HCT116 (cell line): ENCODE data around the gene CNTNAP2. TPM values are rescaled to one million over a fixed set of nuclear protein-coding genes. Genes with fewer than 3 reads are reported as not detected.

Experiments used
- ATAC-seq: fragments of 200-7000 bp; cut with Tn5 transposase; 2 replicates; pipeline ENCODE4 v1.9.1; 2020; ENCODE audit warnings: mild to moderate bottlenecking, moderate library complexity
- BruUV-seq: library from RNA; stranded (reverse); fragments of 400-500 nt; replicated peaks from 2 replicates; lab custom pipeline; 2021; lab: Mats Ljungman, UMichigan
- CTCF ChIA-PET: fragments of 300-600 bp; sonication (Branson Sonifier 250); formaldehyde crosslinking; loops from one replicate; lab custom pipeline; 2021; ENCODE audit warnings: antibody characterized with exemption; lab: Charles Lee
- POLR2A ChIA-PET: fragments of 300-600, 350-600 bp; sonication (Branson Sonifier 250); formaldehyde crosslinking; loops from one replicate; lab custom pipeline; 2021; ENCODE audit warnings: antibody characterized with exemption; lab: Charles Lee
- RAD21 ChIA-PET, 2 experiments: fragments of 300-600 bp; sonication (Branson Sonifier 250); formaldehyde crosslinking; loops; one replicate each; lab custom pipeline; 2023; ENCODE audit warnings: low total read pairs in 2 of 2; ENCODE audit not compliant: uncharacterized antibody in 2 of 2, unreplicated experiment in 2 of 2, low non-redundant PET in 1 of 2; lab: Charles Lee
- DNase-seq: peaks from one replicate; pipeline ENCODE4 v3.0.0-alpha.2; 2010; ENCODE audit warnings: low read depth, low spot score
- H2AFZ ChIP-seq: fragments of 200-600 bp; shearing (Covaris generic), sonication (generic); 2 replicates; pipeline ENCODE4 v1.6.1; 2017; ENCODE audit warnings: low read depth, mixed run types, mixed read lengths, antibody characterized with exemption, low read length; ENCODE audit not compliant: poor library complexity, severe bottlenecking
- H3K27ac ChIP-seq: 2 replicates; pipeline ENCODE4 v1.5.1; 2012; ENCODE audit warnings: low read depth, low read length
- H3K27me3 ChIP-seq: fragments of 200-600 bp; sonication (generic); 2 replicates; pipeline ENCODE4 v1.6.1; 2016; ENCODE audit warnings: mixed run types, low read length, mixed read lengths; ENCODE audit not compliant: insufficient read depth
- H3K36me3 ChIP-seq, 2 experiments: fragments of 200-500 bp in 1 of 2; fragments of 200-600 bp in 1 of 2; sonication (Bioruptor generic) in 1 of 2; sonication (generic) in 1 of 2; 2 replicates each; pipeline versions ENCODE4 v1.5.1 to v1.6.1; 2014 to 2016; ENCODE audit warnings: low read length in 2 of 2, inconsistent platforms in 1 of 2, mixed read lengths in 1 of 2, mixed run types in 1 of 2; ENCODE audit not compliant: insufficient read depth in 2 of 2, control insufficient read depth in 1 of 2
- H3K4me1 ChIP-seq, 2 experiments: fragments of 200-600 bp in 1 of 2; sonication (generic) in 1 of 2; 2 replicates each; pipeline versions ENCODE4 v1.5.1 to v1.6.1; 2012 to 2017; ENCODE audit warnings: low read length in 2 of 2, inconsistent platforms in 1 of 2, mild to moderate bottlenecking in 1 of 2, mixed read lengths in 1 of 2, mixed run types in 1 of 2, moderate library complexity in 1 of 2; ENCODE audit not compliant: insufficient read depth in 2 of 2, control insufficient read depth in 1 of 2
- H3K4me2 ChIP-seq: fragments of 200-600 bp; sonication (generic); 2 replicates; pipeline ENCODE4 v1.6.1; 2017; ENCODE audit warnings: mixed run types, low read length, mixed read lengths
- H3K4me3 ChIP-seq, 2 experiments: fragments of 200-600 bp in 1 of 2; sonication (generic) in 1 of 2; replicated peaks in 1 of 2; 2 replicates each; pipeline ENCODE4 v1.5.1; 2011 to 2016; ENCODE audit warnings: low read length in 2 of 2, control low read depth in 1 of 2, low read depth in 1 of 2, mild to moderate bottlenecking in 1 of 2, mixed read lengths in 1 of 2, mixed run types in 1 of 2
- H3K79me2 ChIP-seq: fragments of 200-600 bp; sonication (generic); 2 replicates; pipeline ENCODE4 v1.6.1; 2017; ENCODE audit warnings: mild to moderate bottlenecking, mixed run types, low read length, moderate library complexity, mixed read lengths; ENCODE audit not compliant: insufficient read depth
- H3K9ac ChIP-seq: fragments of 200-600 bp; sonication (generic); 2 replicates; pipeline ENCODE4 v1.6.1; 2016; ENCODE audit warnings: low read length, mixed read lengths
- H3K9me2 ChIP-seq: fragments of 200-600 bp; sonication (generic), shearing (Covaris generic); 2 replicates; pipeline ENCODE4 v1.6.1; 2017; ENCODE audit warnings: mixed run types, mild to moderate bottlenecking, moderate library complexity; ENCODE audit not compliant: insufficient read depth
- H3K9me3 ChIP-seq, 2 experiments: fragments of 200-500 bp in 1 of 2; fragments of 200-600 bp in 1 of 2; sonication (Bioruptor generic) in 1 of 2; sonication (generic) in 1 of 2; 2 replicates each; pipeline ENCODE4 v1.6.1; 2014 to 2017; ENCODE audit warnings: low read length in 2 of 2, mixed read lengths in 2 of 2, inconsistent platforms in 1 of 2, low read depth in 1 of 2, mild to moderate bottlenecking in 1 of 2, mixed run types in 1 of 2, moderate library complexity in 1 of 2; ENCODE audit not compliant: control insufficient read depth in 1 of 2, insufficient read depth in 1 of 2
- H4K20me1 ChIP-seq: fragments of 200-600 bp; sonication (generic), shearing (Covaris generic); 2 replicates; pipeline ENCODE4 v1.6.1; 2017; ENCODE audit warnings: mixed run types, mild to moderate bottlenecking, moderate library complexity; ENCODE audit not compliant: insufficient read depth
- EGR1 ChIP-seq: IDR thresholded peaks from 2 replicates; pipeline ENCODE4 v1.6.1; 2012; ENCODE audit warnings: low read depth
- EZH2phosphoT487 ChIP-seq: fragments of 200-600 bp; IDR thresholded peaks from 2 replicates; pipeline ENCODE4 v1.6.1; 2018; ENCODE audit warnings: antibody characterized with exemption, borderline replicate concordance
- JUND ChIP-seq: IDR thresholded peaks from 2 replicates; pipeline ENCODE4 v1.6.1; 2012
- SP1 ChIP-seq: IDR thresholded peaks from 2 replicates; pipeline ENCODE4 v1.6.1; 2012; ENCODE audit warnings: low read depth
- SRF ChIP-seq: IDR thresholded peaks from 2 replicates; pipeline ENCODE4 v1.6.1; 2012; ENCODE audit warnings: low read depth
- ZNF274 ChIP-seq: fragments of 200-500 bp; sonication (Bioruptor generic); IDR thresholded peaks from 2 replicates; pipeline ENCODE4 v1.6.1; 2014; ENCODE audit warnings: mild to moderate bottlenecking, low read depth, low read length, inconsistent platforms
- intact Hi-C: fragments of 100-400 bp; cut with micrococcal nuclease; formaldehyde crosslinking; loops from 2 replicates; pipeline ENCODE4 v1.10.0; 2022
- total RNA-seq: library from RNA; stranded (reverse); gene quantifications from one replicate; pipeline ENCODE4 v1.2.1, GENCODE V29; 2021; ENCODE audit not compliant: unreplicated experiment
- TF ChIP-seq, protein P1 (sequence below): IDR thresholded peaks from 2 replicates; pipeline ENCODE4 v1.6.1; 2012
- TF ChIP-seq, protein P2 (sequence below): IDR thresholded peaks from 2 replicates; pipeline ENCODE4 v1.6.1; 2012

CNTNAP2 gene
- total RNA-seq, 1 experiment from 2014 or later: 0.37 TPM

DNA sequence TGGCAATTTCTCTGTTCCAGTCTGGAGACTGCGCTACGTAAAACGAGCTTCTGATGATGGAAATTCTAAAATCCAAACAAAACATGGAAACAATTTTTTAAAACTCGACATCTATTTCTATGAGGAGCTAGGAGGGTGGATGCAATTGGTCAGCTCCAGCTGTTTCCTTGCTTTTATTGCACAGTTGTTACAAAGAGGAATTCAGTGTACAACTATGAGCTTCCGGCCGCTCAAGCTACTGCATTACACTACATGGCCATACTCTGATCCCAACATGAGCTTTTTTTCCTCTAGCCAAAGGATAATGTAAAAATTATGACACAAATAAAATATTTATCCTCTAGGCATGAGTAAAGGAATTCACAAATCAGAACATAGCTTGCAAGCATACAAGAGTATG, 2070.9 kb downstream of the CNTNAP2 start:
- H3K36me3 ChIP-seq: no peaks in the 10 kb centered on the region
- no peak overlapping the region for H2AFZ ChIP-seq
- no peak overlapping the region for H3K9ac ChIP-seq
- TF ChIP-seq EGR1: no peak
- TF ChIP-seq SRF: no peak
- TF ChIP-seq EZH2phosphoT487: no peak
- TF ChIP-seq, protein P1, sequence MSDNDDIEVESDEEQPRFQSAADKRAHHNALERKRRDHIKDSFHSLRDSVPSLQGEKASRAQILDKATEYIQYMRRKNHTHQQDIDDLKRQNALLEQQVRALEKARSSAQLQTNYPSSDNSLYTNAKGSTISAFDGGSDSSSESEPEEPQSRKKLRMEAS: no peak
- no peak for TF ChIP-seq ZNF274
- TF ChIP-seq, protein P2, sequence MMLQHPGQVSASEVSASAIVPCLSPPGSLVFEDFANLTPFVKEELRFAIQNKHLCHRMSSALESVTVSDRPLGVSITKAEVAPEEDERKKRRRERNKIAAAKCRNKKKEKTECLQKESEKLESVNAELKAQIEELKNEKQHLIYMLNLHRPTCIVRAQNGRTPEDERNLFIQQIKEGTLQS: no peak
- TF ChIP-seq JUND: no peak
- no peak for TF ChIP-seq SP1
- TF ChIP-seq, all 23 proteins: peak for 0
- ATAC-seq (no peak), DNase-seq (no peak)
- H3K9me3 ChIP-seq: no peaks in the 10 kb centered on the region
- H3K4me1 ChIP-seq: no peaks in the 10 kb centered on the region
- ChIA-PET POLR2A (interaction anchor here (0.8 kb wide), 1 partner anchor 292 kb away, joined by 3 read pairs; no protein-coding TSS in a partner anchor), RAD21 (no interaction called here), CTCF (no interaction called here)
- H3K4me3 ChIP-seq: no peak overlapping the region
- no peak overlapping the region for H3K4me2 ChIP-seq
- intact Hi-C loops: no loop called here
- H3K27me3 ChIP-seq: no peaks in the 10 kb centered on the region
- no peaks in the 10 kb centered on the region for H4K20me1 ChIP-seq
- H3K9me2 ChIP-seq: no peaks in the 10 kb centered on the region
- H3K79me2 ChIP-seq: no peaks in the 10 kb centered on the region
- H3K27ac ChIP-seq: no peak overlapping the region
- BruUV-seq: no TSS peak

DNA sequence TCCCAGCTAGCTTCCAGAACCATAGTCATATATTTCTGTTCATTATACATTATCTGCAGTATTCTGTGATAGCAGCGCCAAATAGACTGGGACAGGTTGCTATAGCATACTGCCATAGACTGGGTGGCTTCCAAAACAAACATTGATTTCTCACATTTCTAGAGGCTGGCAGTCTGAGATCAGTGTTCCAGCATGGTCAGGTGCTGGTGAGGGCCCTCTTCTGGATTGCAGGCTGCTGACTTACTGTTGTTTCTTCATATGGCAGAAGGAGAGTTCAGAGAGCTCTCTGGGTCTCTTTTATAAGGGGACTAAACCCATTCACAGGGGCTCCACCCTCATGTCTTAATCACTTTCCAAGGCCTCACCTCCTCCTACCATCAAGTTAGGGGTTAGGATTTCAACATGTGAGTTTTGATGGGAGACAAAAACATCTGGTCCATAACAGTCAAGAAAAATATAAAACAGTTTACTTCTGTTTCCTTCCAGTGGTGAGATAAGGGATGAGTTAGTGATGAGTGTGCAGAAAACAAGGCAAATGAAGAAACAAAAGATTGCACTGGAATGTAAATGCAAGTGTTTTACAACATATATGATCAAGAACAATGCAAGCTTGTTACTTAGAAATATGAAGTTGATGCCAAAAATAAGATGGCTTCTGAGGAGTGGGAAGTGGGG, 2074.9 kb downstream of the CNTNAP2 start:
- DNase-seq: no peak
- H3K27ac ChIP-seq: no peak overlapping the region
- no peak overlapping the region for H3K4me2 ChIP-seq
- H3K79me2 ChIP-seq: no peaks in the 10 kb centered on the region
- no peak for ATAC-seq
- H3K4me3 ChIP-seq: no peak overlapping the region
- H3K9me3 ChIP-seq: no peaks in the 10 kb centered on the region
- TF ChIP-seq, protein P2: no peak
- TF ChIP-seq, protein P1: no peak
- no TSS peak for BruUV-seq
- intact Hi-C loops: no loop called here
- no peak overlapping the region for H3K9ac ChIP-seq
- ChIA-PET RAD21 (no interaction called here), CTCF (no interaction called here), POLR2A (no interaction called here)
- no peaks in the 10 kb centered on the region for H3K9me2 ChIP-seq
- H4K20me1 ChIP-seq: no peaks in the 10 kb centered on the region
- no peak overlapping the region for H2AFZ ChIP-seq
- no peaks in the 10 kb centered on the region for H3K4me1 ChIP-seq
- no peaks in the 10 kb centered on the region for H3K36me3 ChIP-seq
- H3K27me3 ChIP-seq: no peaks in the 10 kb centered on the region
